ENCODE results near the gene BCAS3. TPM values are rescaled to one million over a fixed set of nuclear protein-coding genes. Genes with fewer than 3 reads are reported as not detected.

Gene BCAS3
- total RNA-seq, 1 donor = 23.7 TPM

DNA sequence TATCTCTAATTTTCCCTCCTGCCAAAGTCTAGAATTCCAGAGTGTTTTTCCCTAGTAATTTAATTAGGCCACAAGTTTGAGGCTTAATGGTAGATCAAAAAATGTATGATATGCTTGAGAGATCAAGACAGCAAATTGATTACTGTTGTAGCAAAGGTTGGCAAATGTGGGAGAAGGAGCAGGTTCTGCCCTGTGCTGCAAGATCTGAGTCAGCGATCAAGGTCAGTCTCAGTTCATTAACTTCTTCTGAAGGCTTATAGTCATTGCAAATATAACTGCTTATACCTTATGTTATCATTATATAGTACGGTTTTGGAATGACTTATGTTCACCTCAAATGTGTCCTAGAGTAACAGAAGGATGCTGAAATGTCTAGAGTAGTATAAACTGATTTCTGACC is 490.9 kb downstream of the BCAS3 start:
- no peak for DNase-seq (ENCODE audit: low read depth)
- no peak overlapping the region for H3K4me3 ChIP-seq (ENCODE audit: low read depth, low read length)
- TF ChIP-seq, protein P1, sequence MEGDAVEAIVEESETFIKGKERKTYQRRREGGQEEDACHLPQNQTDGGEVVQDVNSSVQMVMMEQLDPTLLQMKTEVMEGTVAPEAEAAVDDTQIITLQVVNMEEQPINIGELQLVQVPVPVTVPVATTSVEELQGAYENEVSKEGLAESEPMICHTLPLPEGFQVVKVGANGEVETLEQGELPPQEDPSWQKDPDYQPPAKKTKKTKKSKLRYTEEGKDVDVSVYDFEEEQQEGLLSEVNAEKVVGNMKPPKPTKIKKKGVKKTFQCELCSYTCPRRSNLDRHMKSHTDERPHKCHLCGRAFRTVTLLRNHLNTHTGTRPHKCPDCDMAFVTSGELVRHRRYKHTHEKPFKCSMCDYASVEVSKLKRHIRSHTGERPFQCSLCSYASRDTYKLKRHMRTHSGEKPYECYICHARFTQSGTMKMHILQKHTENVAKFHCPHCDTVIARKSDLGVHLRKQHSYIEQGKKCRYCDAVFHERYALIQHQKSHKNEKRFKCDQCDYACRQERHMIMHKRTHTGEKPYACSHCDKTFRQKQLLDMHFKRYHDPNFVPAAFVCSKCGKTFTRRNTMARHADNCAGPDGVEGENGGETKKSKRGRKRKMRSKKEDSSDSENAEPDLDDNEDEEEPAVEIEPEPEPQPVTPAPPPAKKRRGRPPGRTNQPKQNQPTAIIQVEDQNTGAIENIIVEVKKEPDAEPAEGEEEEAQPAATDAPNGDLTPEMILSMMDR (IDR thresholded peaks at IDR 0.05; ENCODE audit: insufficient read depth, low read depth, low read length) = no peak

DNA sequence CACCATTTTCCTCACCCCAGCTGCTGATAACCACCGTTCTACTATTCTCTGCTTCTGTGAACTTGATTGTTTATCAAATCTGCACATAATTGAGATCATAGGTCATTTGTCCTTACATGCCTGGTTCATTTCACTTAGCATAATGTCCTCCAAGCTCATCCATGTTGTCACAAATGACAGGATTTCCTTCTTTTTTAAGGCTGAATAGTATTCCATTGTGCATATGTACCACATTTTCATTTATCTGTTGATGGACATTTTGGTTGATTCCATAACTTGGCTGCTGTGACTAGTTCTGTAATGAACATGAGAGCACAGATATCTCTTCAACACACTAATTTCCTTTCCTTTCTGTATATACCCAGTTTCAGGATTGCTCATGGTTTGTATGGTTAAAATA is 496.7 kb downstream of the BCAS3 start:
- no peak overlapping the region for H3K4me3 ChIP-seq (ENCODE audit: low read depth, low read length)
- no peak for DNase-seq (ENCODE audit: low read depth)
- TF ChIP-seq, protein P1 (IDR thresholded peaks at IDR 0.05; ENCODE audit: insufficient read depth, low read depth, low read length) = no peak

DNA sequence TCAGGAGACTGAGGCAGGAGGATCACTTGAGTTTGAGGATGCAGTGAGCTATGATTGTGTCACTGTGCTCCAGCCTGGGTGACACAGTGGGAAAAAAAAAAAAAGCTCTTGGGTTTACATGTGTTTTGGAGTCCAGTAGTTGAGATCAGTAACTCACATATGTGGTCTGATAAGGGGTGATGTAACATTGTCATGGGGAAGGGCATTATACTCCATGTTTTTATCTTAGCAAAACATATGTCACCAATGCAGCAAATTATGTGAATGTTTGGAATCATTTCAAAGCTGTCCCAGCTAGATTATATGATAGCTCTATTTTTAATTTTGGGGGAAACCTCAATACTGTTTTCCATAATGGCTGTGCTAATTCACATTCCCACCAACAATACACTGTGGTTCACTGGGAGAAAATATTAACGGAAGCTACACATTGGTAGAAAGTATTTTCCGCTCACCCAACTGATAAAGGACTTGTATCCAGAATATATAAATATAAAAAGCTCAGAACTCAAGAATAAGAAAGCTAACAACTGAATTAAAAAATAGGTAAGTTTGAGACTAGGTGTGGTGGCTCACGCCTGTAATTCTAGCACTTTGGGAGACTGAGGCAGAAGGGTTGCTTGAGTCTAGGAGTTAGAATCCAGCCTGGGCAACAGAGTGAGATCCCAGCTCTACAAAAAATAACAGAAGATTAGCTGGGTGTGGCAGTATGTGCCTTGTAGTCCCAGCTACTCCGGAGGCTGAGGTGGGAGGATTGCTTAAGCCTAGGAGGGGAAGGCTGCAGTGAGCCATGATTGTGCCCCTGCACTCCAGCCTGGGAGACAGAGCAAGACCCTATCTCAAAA is 497.9 kb downstream of the BCAS3 start:
- H3K4me3 ChIP-seq (ENCODE audit: low read depth, low read length) = no peak overlapping the region
- TF ChIP-seq, protein P1 (IDR thresholded peaks at IDR 0.05; ENCODE audit: insufficient read depth, low read depth, low read length) = no peak

DNA sequence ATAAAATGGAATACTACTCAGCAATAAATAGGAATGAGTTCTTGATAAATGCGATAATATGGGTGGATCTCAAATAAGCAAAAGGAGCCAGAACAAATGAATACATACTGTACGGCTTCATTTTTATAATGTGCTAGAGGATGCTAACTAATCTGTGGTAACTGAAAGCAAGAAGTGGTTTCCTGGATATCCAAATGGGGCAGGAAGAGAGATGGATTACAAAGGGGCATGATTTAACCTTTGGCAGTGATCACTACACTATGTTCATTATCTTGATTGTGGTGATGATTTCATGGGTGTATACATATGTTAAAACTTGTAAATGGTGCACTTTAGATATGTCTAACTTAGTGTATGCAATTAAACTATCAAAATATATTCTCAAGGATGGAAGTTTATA is 499.7 kb downstream of the BCAS3 start:
- DNase-seq (ENCODE audit: low read depth) = no peak
- TF ChIP-seq, protein P1 (IDR thresholded peaks at IDR 0.05; ENCODE audit: insufficient read depth, low read depth, low read length) = no peak

More for the DNA sequence above, 497.9 kb downstream of the BCAS3 start:
- no peak for DNase-seq (ENCODE audit: low read depth)

DNA sequence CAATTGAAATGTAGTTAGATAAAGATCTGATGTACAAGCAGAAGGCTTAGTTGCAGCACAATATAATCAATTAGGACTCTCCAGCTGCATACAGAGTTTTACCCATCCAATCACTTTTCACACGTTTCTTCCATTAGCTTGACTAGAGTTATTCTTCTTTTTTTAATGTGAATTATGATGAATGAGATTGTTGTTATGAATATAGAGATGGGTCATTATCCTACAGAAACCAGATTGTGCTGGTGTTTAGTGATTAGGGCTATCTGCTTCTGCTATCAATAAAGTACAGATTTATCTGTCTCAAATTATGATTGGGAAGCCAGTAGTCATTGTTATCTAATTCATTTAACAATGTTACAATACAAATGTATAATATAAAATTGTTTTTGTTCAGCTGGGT is 500.6 kb downstream of the BCAS3 start:
- DNase-seq (ENCODE audit: low read depth) = no peak
- TF ChIP-seq, protein P1 (IDR thresholded peaks at IDR 0.05; ENCODE audit: insufficient read depth, low read depth, low read length) = no peak
- H3K4me3 ChIP-seq (ENCODE audit: low read depth, low read length) = no peak overlapping the region

More for the DNA sequence above, 499.7 kb downstream of the BCAS3 start:
- no peak overlapping the region for H3K4me3 ChIP-seq (ENCODE audit: low read depth, low read length)

DNA sequence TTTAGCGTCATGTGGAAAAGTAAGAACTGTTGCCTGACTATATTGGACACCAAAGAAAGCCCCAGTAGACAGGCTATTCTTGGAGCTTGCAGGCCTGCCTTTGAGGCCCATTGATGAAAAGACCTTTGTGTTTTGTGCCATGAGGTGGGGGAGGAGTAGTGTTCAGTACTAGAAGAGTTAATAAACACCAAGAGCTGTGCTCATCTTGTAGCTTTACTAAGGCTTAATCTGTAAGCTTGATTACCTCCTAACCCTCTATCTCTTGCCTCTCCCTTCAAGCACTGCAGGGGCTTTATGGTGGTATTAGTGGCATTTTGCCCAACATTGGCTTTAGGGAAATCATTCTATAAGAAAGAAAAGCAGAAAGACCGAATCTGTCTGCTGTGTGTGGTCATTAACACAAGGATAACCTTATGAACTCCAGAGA is 501.7 kb downstream of the BCAS3 start:
- no peak overlapping the region for H3K4me3 ChIP-seq (ENCODE audit: low read depth, low read length)
- TF ChIP-seq, protein P1 (IDR thresholded peaks at IDR 0.05; ENCODE audit: insufficient read depth, low read depth, low read length) = no peak
- DNase-seq (ENCODE audit: low read depth) = no peak
